ENCODE data around the gene MBNL2.

MBNL2 gene

DNA sequence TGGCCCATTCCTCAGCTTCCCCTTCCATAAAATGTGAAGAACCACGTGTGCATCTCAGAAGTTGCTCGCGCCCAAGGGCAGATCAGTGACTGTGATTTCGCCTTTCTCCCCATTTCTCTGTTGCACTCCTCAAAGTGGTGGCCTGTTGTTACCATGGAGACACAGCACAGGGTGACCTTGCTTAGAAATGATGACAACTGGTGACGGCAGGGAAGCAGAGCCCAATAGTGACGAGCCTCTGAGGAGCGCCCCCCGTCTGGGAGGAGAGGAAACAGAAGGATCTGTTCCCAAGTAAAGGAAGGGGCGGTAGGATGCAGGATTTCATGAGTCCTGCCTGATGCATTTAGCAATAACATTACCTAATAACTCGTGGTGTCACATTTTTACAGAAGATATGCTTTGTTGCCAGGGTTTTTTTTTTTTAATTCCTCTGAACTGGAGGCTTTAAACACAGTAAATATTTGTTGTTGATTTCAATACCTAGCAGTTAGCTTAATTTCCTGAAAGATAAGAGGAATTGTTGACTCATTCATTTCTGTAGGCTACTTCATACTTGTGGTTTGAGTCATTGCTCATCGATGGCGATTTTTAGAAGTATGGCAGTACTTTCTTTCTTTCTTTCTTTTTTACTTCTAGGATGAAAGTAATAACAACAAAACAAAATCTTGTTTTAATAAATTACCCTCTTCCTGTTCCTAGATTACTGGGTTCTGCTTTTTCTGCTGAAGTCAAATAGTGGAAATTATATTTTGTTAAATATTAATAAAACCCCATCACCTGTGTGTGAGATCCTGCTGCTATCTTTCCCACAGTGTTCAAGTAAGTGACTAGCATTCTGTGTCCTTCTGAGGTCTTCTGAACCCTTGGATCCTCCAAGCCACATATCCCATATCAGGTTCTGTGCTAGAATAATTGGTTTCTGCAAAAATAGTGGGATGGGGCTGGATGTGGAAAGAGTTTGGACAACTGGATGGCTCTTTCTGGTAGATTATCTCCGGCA, 36.0 kb downstream of the MBNL2 start:
- no peak overlapping the region for H3K4me2 ChIP-seq (ENCODE audit: low read depth, low read length, poor library complexity, severe bottlenecking)
- H3K27ac ChIP-seq (ENCODE audit: low read depth, low read length): no peak overlapping the region
- H3F3A ChIP-seq (ENCODE audit: insufficient read depth): no peaks in the 10 kb centered on the region
- no peak overlapping the region for H3K9ac ChIP-seq (ENCODE audit: low read length)
- no peaks in the 10 kb centered on the region for H3K27me3 ChIP-seq (ENCODE audit: low read length)
- H3K9me2 ChIP-seq (replicated peaks; ENCODE audit: insufficient read depth, low read length): no peaks in the 10 kb centered on the region
- no peak overlapping the region for H2AFZ ChIP-seq (ENCODE audit: low read depth, low read length, severe bottlenecking)
- H3K79me2 ChIP-seq (ENCODE audit: insufficient read depth, low read length): no peaks in the 10 kb centered on the region
- TF ChIP-seq, protein P1, sequence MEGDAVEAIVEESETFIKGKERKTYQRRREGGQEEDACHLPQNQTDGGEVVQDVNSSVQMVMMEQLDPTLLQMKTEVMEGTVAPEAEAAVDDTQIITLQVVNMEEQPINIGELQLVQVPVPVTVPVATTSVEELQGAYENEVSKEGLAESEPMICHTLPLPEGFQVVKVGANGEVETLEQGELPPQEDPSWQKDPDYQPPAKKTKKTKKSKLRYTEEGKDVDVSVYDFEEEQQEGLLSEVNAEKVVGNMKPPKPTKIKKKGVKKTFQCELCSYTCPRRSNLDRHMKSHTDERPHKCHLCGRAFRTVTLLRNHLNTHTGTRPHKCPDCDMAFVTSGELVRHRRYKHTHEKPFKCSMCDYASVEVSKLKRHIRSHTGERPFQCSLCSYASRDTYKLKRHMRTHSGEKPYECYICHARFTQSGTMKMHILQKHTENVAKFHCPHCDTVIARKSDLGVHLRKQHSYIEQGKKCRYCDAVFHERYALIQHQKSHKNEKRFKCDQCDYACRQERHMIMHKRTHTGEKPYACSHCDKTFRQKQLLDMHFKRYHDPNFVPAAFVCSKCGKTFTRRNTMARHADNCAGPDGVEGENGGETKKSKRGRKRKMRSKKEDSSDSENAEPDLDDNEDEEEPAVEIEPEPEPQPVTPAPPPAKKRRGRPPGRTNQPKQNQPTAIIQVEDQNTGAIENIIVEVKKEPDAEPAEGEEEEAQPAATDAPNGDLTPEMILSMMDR (IDR thresholded peaks at IDR 0.05; ENCODE audit: insufficient read depth, low read length, poor library complexity, severe bottlenecking): no peak
- no peak for TF ChIP-seq EZH2phosphoT487 (conservative IDR thresholded peaks at IDR 0.05; ENCODE audit: low read length)
- no peak overlapping the region for H3K4me3 ChIP-seq (ENCODE audit: insufficient read depth, low read length, poor library complexity, severe bottlenecking)
- H3K9me3 ChIP-seq (ENCODE audit: insufficient read depth, low read length): no peaks in the 10 kb centered on the region
- no peaks in the 10 kb centered on the region for H4K20me1 ChIP-seq (ENCODE audit: low read depth, low read length)
- no peaks in the 10 kb centered on the region for H3K36me3 ChIP-seq (ENCODE audit: low read length)

DNA sequence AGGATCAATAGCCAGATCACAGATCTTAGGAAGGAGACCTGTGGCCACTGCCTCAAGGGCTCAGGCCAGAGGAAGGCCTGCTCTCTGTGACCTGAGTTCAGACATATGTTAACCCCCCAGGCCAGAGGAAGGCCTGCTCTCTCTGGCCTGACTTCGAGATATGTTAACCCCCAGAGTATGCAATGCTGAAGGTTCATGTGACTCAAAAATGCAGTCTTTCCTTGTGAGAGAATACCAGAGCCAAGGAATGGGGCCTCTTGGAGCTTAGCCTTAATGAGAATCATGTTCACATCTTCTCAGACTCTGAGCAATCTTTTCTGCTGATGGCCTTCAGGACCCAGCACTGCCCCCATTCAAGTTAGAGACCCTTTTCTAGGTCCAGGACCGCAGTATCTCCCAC, 36.7 kb downstream of the MBNL2 start:
- Histone ChIP-seq H3K9me3 (ENCODE audit: insufficient read depth, low read length) (no peaks in the 10 kb centered on the region), H3K27me3 (ENCODE audit: low read length) (no peaks in the 10 kb centered on the region), H3K36me3 (ENCODE audit: low read length) (no peaks in the 10 kb centered on the region), H3F3A (ENCODE audit: insufficient read depth) (no peaks in the 10 kb centered on the region), H3K9ac (ENCODE audit: low read length) (no peak overlapping the region), H3K79me2 (ENCODE audit: insufficient read depth, low read length) (no peaks in the 10 kb centered on the region), H3K4me2 (ENCODE audit: low read depth, low read length, poor library complexity, severe bottlenecking) (no peak overlapping the region), H3K9me2 (replicated peaks; ENCODE audit: insufficient read depth, low read length) (no peaks in the 10 kb centered on the region), H4K20me1 (ENCODE audit: low read depth, low read length) (no peaks in the 10 kb centered on the region), H3K4me3 (ENCODE audit: insufficient read depth, low read length, poor library complexity, severe bottlenecking) (no peak overlapping the region), H3K27ac (ENCODE audit: low read depth, low read length) (no peak overlapping the region), H2AFZ (ENCODE audit: low read depth, low read length, severe bottlenecking) (no peak overlapping the region)
- TF ChIP-seq EZH2phosphoT487 (conservative IDR thresholded peaks at IDR 0.05; ENCODE audit: low read length): no peak
- TF ChIP-seq, protein P1 (IDR thresholded peaks at IDR 0.05; ENCODE audit: insufficient read depth, low read length, poor library complexity, severe bottlenecking): no peak

DNA sequence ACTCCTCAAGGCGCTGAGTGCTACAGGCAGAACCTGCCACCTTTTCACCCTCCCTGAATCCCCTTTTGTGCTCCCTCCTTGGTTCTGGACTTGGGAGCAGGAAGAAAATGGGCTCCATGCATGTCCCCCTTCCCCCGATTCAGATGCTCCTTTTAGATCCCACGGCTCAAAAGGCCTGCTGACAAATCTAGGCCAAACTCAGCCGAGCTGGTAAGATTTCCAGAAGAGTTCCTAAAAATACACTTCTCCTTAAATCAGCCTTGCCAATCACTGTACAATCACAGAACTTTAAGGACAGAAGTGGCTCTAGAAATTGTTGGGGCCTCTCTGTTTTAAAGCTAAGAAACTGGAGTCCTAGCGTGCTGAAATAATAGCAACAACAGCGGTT, 37.3 kb downstream of the MBNL2 start:
- H3F3A ChIP-seq (ENCODE audit: insufficient read depth): no peaks in the 10 kb centered on the region
- no peak overlapping the region for H3K9ac ChIP-seq (ENCODE audit: low read length)
- H3K4me2 ChIP-seq (ENCODE audit: low read depth, low read length, poor library complexity, severe bottlenecking): no peak overlapping the region
- H2AFZ ChIP-seq (ENCODE audit: low read depth, low read length, severe bottlenecking): no peak overlapping the region
- H4K20me1 ChIP-seq (ENCODE audit: low read depth, low read length): no peaks in the 10 kb centered on the region
- no peaks in the 10 kb centered on the region for H3K9me2 ChIP-seq (replicated peaks; ENCODE audit: insufficient read depth, low read length)
- no peak for TF ChIP-seq EZH2phosphoT487 (conservative IDR thresholded peaks at IDR 0.05; ENCODE audit: low read length)
- TF ChIP-seq, protein P1 (IDR thresholded peaks at IDR 0.05; ENCODE audit: insufficient read depth, low read length, poor library complexity, severe bottlenecking): no peak
- no peak overlapping the region for H3K4me3 ChIP-seq (ENCODE audit: insufficient read depth, low read length, poor library complexity, severe bottlenecking)
- H3K36me3 ChIP-seq (ENCODE audit: low read length): no peaks in the 10 kb centered on the region
- H3K27me3 ChIP-seq (ENCODE audit: low read length): no peaks in the 10 kb centered on the region
- no peak overlapping the region for H3K27ac ChIP-seq (ENCODE audit: low read depth, low read length)
- H3K79me2 ChIP-seq (ENCODE audit: insufficient read depth, low read length): no peaks in the 10 kb centered on the region
- no peaks in the 10 kb centered on the region for H3K9me3 ChIP-seq (ENCODE audit: insufficient read depth, low read length)
